AG20443 (cell line): ENCODE measurements around the gene CADPS2.
"Not testable (repeated sequence)": the region's sequence is repeated elsewhere in the genome, so short reads cannot be mapped to it uniquely, and the experiment has no call there.

ENCODE experiments used
- DNase-seq: peaks from one replicate; pipeline ENCODE4 v3.0.0; 2012; ENCODE audit warnings: low spot score, mixed read lengths

The CADPS2 gene

DNA sequence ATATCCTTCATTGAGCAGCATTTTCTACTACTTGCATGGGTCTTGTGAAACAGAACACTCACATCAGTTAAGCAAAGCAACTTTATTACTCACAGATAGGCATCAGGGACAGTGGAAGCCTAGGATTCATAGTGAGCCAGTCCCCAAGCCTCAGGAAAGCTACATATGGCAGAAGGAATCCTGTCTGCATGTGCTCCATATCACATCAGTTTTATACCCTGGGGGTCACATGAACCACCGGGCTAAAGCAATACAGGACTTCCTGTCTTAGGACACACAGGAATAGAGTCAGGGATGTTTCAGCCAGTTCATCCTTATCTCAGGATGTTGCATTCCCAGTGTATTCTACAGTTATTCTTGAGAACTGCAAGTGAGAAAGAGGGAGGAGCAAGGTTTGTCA lies 596.8 kb downstream of the CADPS2 start:
- DNase-seq, result no peak

DNA sequence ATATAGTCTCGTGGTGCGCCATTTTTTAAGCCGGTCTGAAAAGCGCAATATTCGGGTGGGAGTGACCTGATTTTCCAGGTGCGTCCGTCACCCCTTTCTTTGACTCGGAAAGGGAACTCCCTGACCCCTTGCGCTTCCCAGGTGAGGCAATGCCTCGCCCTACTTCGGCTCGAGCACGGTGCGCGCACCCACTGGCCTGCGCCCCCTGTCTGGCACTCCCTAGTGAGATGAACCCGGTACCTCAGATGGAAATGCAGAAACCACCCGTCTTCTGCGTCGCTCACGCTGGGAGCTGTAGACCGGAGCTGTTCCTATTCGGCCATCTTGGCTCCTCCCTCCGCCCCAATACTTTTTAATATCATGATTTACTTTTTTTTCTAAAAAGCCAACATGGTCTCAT lies 601.7 kb downstream of the CADPS2 start:
- DNase-seq, result not testable (repeated sequence)

DNA sequence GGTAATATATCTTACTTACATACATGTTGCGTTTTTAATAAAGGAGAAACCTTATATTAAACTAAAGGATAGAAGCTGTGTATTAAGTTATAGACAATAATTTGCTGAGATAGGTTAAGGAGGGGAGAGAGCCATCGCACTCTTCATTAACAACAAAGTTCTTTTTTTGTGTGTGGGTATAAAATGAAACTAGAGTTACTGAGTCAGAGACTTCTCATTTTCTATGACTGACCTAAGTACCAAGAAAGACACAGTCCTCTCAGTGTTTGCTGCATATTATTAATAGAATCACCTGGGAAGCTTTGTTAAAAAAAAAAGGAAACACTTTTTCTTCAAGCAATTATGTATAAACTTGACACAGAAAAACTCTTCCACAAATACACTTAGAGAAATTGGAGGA lies 613.1 kb downstream of the CADPS2 start:
- DNase-seq, result no peak

DNA sequence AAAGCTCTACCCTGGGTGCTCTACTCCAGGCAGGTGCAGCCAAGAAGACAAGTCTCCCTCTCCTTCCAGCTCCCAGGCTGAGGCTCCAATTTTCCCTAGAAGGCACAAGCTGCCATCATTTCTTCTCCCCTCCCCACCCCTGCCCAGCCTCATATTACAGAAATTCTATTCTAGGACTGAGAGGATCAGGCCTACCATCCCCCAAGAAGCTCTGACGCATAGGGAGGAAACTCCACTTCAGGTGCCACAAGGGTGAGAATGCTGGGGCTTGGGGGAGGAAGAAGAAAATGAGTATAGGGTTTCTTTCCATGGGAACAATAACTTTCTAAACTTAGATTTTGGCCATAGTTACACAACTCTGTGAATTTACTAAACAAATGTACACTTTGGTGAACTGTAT lies 617.0 kb downstream of the CADPS2 start:
- no peak for DNase-seq
